Activated T-cell treated with anti-CD3 and anti-CD28 coated beads, Interleukin-2, amount 50 U/mL, for 72 hours (primary cell): ENCODE data around the gene TBC1D22B. TPM values are rescaled to one million over a fixed set of nuclear protein-coding genes. Genes with fewer than 3 reads are reported as not detected.

Source experiments
- ATAC-seq, 2 donors: fragments of 150-1000 bp; cut with Tn5 transposase; replicated peaks in 1 of 2; 2 replicates each; pipeline ENCODE4 v1.10.0; 2021; ENCODE audit warnings: moderate library complexity in 2 of 2, mild to moderate bottlenecking in 1 of 2
- DNase-seq, 2 donors: peaks; one replicate each; pipeline ENCODE4 v3.0.0; 2021 to 2022; ENCODE audit warnings: mixed read lengths in 1 of 2
- H3K27ac Mint-ChIP-seq: one replicate; pipeline ENCODE4 v1.8.0; 2022; ENCODE audit warnings: mild to moderate bottlenecking, moderate library complexity, mixed read lengths
- H3K27me3 Mint-ChIP-seq: one replicate; pipeline ENCODE4 v1.8.0; 2022; ENCODE audit warnings: low read depth, mixed read lengths
- H3K36me3 Mint-ChIP-seq, 2 donors: one replicate each; pipeline ENCODE4 v1.8.0; 2022; ENCODE audit warnings: mixed read lengths in 2 of 2, mild to moderate bottlenecking in 1 of 2; ENCODE audit not compliant: insufficient read depth in 2 of 2
- H3K4me1 Mint-ChIP-seq: one replicate; pipeline ENCODE4 v1.8.0; 2022; ENCODE audit warnings: low read depth, mixed read lengths
- H3K4me3 Mint-ChIP-seq, 2 donors: one replicate each; pipeline ENCODE4 v1.8.0; 2022; ENCODE audit warnings: mild to moderate bottlenecking in 2 of 2, mixed read lengths in 2 of 2, moderate library complexity in 2 of 2
- H3K9me3 Mint-ChIP-seq, 2 donors: one replicate each; pipeline ENCODE4 v1.8.0; 2022; ENCODE audit warnings: mixed read lengths in 2 of 2
- total RNA-seq, 2 donors: library from RNA; stranded (reverse); gene quantifications; one replicate each; pipeline ENCODE4 v1.2.3, GENCODE V29; 2022

TBC1D22B gene
- total RNA-seq, 2 donors from 2014 or later, result 23.2 to 24.4 TPM

GRCh38 chr6:37353761-37354525, 96.4 kb downstream of the TBC1D22B start, which contains the start of gene RNF8:
Gene RNF8 (plus strand): TSS chr6:37353983. CDS start chr6:37354165, 182 bp downstream.
- H3K4me1 Mint-ChIP-seq, result peaks cover 33% of the 10 kb centered on the region
- H3K27me3 Mint-ChIP-seq, result no peaks in the 10 kb centered on the region
- peak; percentile 94 to 96 for DNase-seq
- no peaks in the 10 kb centered on the region for H3K9me3 Mint-ChIP-seq
- H3K27ac Mint-ChIP-seq, result peak within 1 kb of the TSS; percentile 95
- H3K36me3 Mint-ChIP-seq, result peaks cover 4 to 10% of the 10 kb centered on the region in 2 donors
- peak within 1 kb of the TSS; percentile 96 to 98 for H3K4me3 Mint-ChIP-seq
- ATAC-seq, result peak; percentile 98

DNA sequence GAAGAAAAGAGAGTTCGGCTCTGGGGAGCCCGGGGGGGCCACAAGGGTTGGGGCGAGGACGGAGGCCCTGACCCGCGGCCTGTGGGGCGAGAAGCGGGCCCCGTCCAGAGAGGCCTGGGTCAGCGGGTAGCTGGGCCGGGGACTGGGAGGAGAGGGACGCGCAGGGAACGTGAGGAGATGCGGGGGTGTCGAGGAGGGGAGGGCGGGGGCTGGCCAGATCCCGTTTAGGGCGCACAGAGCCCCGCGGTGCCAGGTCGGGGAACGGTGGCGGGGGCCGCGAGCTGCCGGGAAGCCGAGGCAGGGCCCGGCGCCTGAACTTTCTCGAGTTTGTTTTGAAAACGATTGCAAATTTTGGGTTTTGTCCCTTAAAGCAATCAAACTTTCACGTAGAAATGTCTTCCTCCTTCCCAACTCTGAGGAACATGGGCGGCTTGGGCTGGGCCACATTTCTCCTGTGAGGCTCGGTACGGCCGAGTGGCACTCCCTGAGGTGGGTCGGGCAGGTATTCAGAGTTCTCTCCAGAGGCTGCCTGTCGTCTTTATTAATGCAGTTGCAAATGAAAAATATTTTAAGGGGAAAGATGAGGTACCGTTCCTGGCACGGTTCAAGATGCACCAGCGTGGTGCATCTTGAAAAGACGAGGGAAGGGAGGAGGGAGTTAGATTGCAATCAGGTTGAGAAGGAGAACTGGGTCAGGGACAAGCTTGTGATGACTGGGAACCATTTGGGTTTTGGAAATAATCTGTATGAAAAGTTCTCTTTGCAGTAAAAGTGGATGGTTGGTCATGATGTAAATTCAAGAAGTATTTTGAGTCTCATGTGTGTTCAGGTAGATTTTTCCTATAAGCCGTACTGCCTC, 97.2 kb downstream of the TBC1D22B start:
- Mint-ChIP-seq H3K36me3 (peaks cover 4 to 13% of the 10 kb centered on the region in 2 donors), H3K27me3 (no peaks in the 10 kb centered on the region), H3K27ac (peak overlapping the region; percentile 95), H3K9me3 (no peaks in the 10 kb centered on the region), H3K4me1 (peaks cover 33% of the 10 kb centered on the region), H3K4me3 (peak overlapping the region; percentile 96 to 98)
- peak; percentile 9 to 16 for ATAC-seq
- DNase-seq, result peak; percentile 25 to 32

DNA sequence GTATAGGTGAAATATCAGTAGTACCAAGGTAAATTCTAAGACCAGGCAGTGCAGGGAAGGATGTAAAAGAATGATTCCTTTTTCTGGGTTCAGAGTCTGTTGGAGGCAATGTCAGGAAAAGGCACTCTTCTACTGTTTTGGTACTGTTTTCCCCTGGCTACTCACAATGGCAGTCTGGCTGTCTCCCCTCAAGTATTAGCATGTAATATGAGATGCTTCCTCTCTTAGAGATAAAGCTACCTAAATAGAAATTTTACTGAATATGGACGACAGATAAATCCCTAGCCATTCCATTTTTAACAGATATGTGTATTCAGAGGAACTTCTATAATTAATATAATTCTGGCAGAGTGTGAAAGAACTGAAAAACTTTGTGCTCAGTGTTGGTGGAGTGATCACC, 99.7 kb downstream of the TBC1D22B start:
- no peak overlapping the region for H3K27ac Mint-ChIP-seq
- H3K4me1 Mint-ChIP-seq, result peaks cover 32% of the 10 kb centered on the region
- peaks cover 6 to 16% of the 10 kb centered on the region in 2 donors for H3K36me3 Mint-ChIP-seq
- no peaks in the 10 kb centered on the region for H3K9me3 Mint-ChIP-seq
- ATAC-seq, result no peak
- no peak for DNase-seq
- no peaks in the 10 kb centered on the region for H3K27me3 Mint-ChIP-seq
- H3K4me3 Mint-ChIP-seq, result no peak overlapping the region

GRCh38 chr6:37357860-37358259, 100.3 kb downstream of the TBC1D22B start:
- no peak overlapping the region for H3K27ac Mint-ChIP-seq
- ATAC-seq, result no peak
- H3K9me3 Mint-ChIP-seq, result no peaks in the 10 kb centered on the region
- DNase-seq, result no peak
- no peak overlapping the region for H3K4me3 Mint-ChIP-seq
- H3K4me1 Mint-ChIP-seq, result peaks cover 29% of the 10 kb centered on the region
- peaks cover 6 to 16% of the 10 kb centered on the region in 2 donors for H3K36me3 Mint-ChIP-seq
- H3K27me3 Mint-ChIP-seq, result no peaks in the 10 kb centered on the region

DNA sequence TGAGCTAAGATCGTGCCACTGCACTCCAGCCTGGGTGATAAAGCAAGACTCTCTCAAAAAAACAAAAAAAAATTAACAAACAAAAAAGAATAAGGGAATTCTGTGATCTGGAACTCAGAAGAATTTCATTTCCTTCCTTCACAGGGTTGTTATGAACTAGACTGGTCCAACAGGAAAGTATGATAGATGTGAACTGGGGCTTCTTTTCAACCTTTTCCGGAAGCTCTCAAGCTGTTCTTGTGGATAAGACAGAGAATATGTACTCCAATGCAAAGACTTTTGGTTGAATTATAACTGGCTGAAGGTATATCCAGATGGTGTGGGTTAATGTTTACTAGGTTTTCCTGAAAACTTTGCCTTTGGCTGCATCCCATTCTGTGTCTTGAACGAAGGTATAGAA, 101.5 kb downstream of the TBC1D22B start:
- H3K4me1 Mint-ChIP-seq, result peaks cover 22% of the 10 kb centered on the region
- H3K36me3 Mint-ChIP-seq, result peaks cover 3 to 10% of the 10 kb centered on the region in 2 donors
- ATAC-seq (no peak), DNase-seq (no peak)
- H3K4me3 Mint-ChIP-seq, result no peak overlapping the region
- H3K27ac Mint-ChIP-seq, result no peak overlapping the region
- no peaks in the 10 kb centered on the region for H3K9me3 Mint-ChIP-seq
- no peaks in the 10 kb centered on the region for H3K27me3 Mint-ChIP-seq

GRCh38 chr6:37362101-37362828, 104.7 kb downstream of the TBC1D22B start:
- Mint-ChIP-seq H3K4me1 (no peaks in the 10 kb centered on the region), H3K36me3 (peaks cover 1 to 6% of the 10 kb centered on the region in 2 donors), H3K4me3 (no peak overlapping the region), H3K9me3 (no peaks in the 10 kb centered on the region), H3K27ac (no peak overlapping the region), H3K27me3 (no peaks in the 10 kb centered on the region)
- DNase-seq (no peak), ATAC-seq (no peak)

GRCh38 chr6:37365791-37366190, 108.2 kb downstream of the TBC1D22B start:
- no peaks in the 10 kb centered on the region for H3K27me3 Mint-ChIP-seq
- no peaks in the 10 kb centered on the region for H3K9me3 Mint-ChIP-seq
- peaks cover 1 to 12% of the 10 kb centered on the region in 2 donors for H3K36me3 Mint-ChIP-seq
- H3K4me1 Mint-ChIP-seq, result peaks cover 7% of the 10 kb centered on the region
- no peak overlapping the region for H3K27ac Mint-ChIP-seq
- DNase-seq (no peak), ATAC-seq (no peak)
- no peak overlapping the region for H3K4me3 Mint-ChIP-seq

DNA sequence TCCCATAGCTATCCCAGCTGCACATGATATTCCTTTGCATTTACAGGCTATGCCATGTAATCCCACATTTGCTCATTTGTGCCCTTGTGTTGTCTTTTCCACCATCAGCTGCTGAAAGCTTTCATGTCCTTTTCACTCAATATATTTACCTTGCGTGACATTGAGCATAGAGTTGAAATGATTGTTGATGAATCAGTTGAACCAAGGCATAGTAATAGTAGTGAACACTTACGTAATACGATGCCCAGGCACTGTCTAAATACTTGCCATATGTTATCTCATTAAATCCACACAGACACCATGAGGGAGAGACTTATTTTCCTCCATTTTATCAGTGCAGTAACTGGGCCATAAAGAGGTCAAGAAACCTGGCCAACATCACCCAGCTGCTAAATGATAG, 109.3 kb downstream of the TBC1D22B start:
- ATAC-seq (no peak), DNase-seq (no peak)
- no peak overlapping the region for H3K4me3 Mint-ChIP-seq
- H3K27me3 Mint-ChIP-seq, result no peaks in the 10 kb centered on the region
- H3K36me3 Mint-ChIP-seq, result peaks cover 0 to 10% of the 10 kb centered on the region in 2 donors
- H3K9me3 Mint-ChIP-seq, result no peaks in the 10 kb centered on the region
- H3K4me1 Mint-ChIP-seq, result peaks cover 7% of the 10 kb centered on the region
- H3K27ac Mint-ChIP-seq, result no peak overlapping the region

GRCh38 chr6:37368961-37369320, 111.4 kb downstream of the TBC1D22B start:
- H3K27me3 Mint-ChIP-seq, result no peaks in the 10 kb centered on the region
- peaks cover 0 to 10% of the 10 kb centered on the region in 2 donors for H3K36me3 Mint-ChIP-seq
- ATAC-seq (no peak), DNase-seq (no peak)
- no peaks in the 10 kb centered on the region for H3K9me3 Mint-ChIP-seq
- H3K4me1 Mint-ChIP-seq, result peaks cover 7% of the 10 kb centered on the region
- H3K27ac Mint-ChIP-seq, result peak overlapping the region; percentile 7
- no peak overlapping the region for H3K4me3 Mint-ChIP-seq

GRCh38 chr6:37369321-37370201, 112.0 kb downstream of the TBC1D22B start:
- ATAC-seq, result peak in 1 of 2 donors; percentile 41
- DNase-seq, result no peak
- peaks cover 7% of the 10 kb centered on the region for H3K4me1 Mint-ChIP-seq
- H3K36me3 Mint-ChIP-seq, result peaks cover 0 to 10% of the 10 kb centered on the region in 2 donors
- no peaks in the 10 kb centered on the region for H3K9me3 Mint-ChIP-seq
- H3K4me3 Mint-ChIP-seq, result no peak overlapping the region
- no peaks in the 10 kb centered on the region for H3K27me3 Mint-ChIP-seq
- peak overlapping the region; percentile 7 for H3K27ac Mint-ChIP-seq

- no peak overlapping the region for H3K4me3 Mint-ChIP-seq
- H3K36me3 Mint-ChIP-seq, result peaks cover 0 to 10% of the 10 kb centered on the region in 2 donors
- no peaks in the 10 kb centered on the region for H3K27me3 Mint-ChIP-seq
- DNase-seq (no peak), ATAC-seq (no peak)
- peaks cover 7% of the 10 kb centered on the region for H3K4me1 Mint-ChIP-seq
- H3K27ac Mint-ChIP-seq, result no peak overlapping the region
- H3K9me3 Mint-ChIP-seq, result no peaks in the 10 kb centered on the region
These were observed 113.8 kb downstream of the TBC1D22B start for GRCh38 chr6:37371154-37372083.
